IMR-90 (cell line): ENCODE data around the gene TBC1D22B. TPM values are rescaled to one million over a fixed set of nuclear protein-coding genes. Genes with fewer than 3 reads are reported as not detected.

ENCODE experiments used
- ATAC-seq: fragments of 200-7000 bp; cut with Tn5 transposase; 2 replicates; pipeline ENCODE4 v1.9.1; 2020; ENCODE audit warnings: low read depth, mild to moderate bottlenecking, moderate library complexity
- BruUV-seq: library from RNA; stranded (reverse); fragments of 400-500 nt; replicated peaks from 2 replicates; lab custom pipeline; 2021; lab: Mats Ljungman, UMichigan
- CTCF ChIA-PET: fragments of 300-600 bp; formaldehyde crosslinking; extraction: SDS; loops from one replicate; lab custom pipeline; 2021; ENCODE audit warnings: antibody characterized with exemption; lab: Yijun Ruan, JAX
- POLR2A ChIA-PET: fragments of 300-600 bp; sonication (Branson Sonifier 250); formaldehyde crosslinking; loops from one replicate; lab custom pipeline; 2022; ENCODE audit warnings: antibody characterized with exemption; ENCODE audit not compliant: unreplicated experiment; lab: Charles Lee
- DNase-seq: peaks from one replicate; pipeline ENCODE4 v3.0.0; 2013
- H2AFZ ChIP-seq: replicated peaks from 2 replicates; pipeline ENCODE3; 2013; ENCODE audit warnings: low read length, mild to moderate bottlenecking; ENCODE audit not compliant: poor library complexity
- H2AK5ac ChIP-seq: 2 replicates; pipeline ENCODE4 v1.6.1; 2013; ENCODE audit warnings: low read depth, low read length, inconsistent platforms
- H2AK9ac ChIP-seq: replicated peaks from 2 replicates; pipeline ENCODE3; 2013; ENCODE audit warnings: mild to moderate bottlenecking, low read depth, low read length, moderate library complexity; ENCODE audit not compliant: poor library complexity
- H2BK120ac ChIP-seq: 2 replicates; pipeline ENCODE4 v1.6.1; 2013; ENCODE audit warnings: low read depth, low read length, inconsistent platforms
- H2BK15ac ChIP-seq: 3 replicates; pipeline ENCODE4 v1.6.1; 2013; ENCODE audit warnings: low read depth, low read length, inconsistent platforms
- H2BK20ac ChIP-seq: 2 replicates; pipeline ENCODE4 v1.6.1; 2013; ENCODE audit warnings: low read depth, mild to moderate bottlenecking, inconsistent platforms, low read length, moderate library complexity
- H2BK5ac ChIP-seq: 2 replicates; pipeline ENCODE4 v1.6.1; 2013; ENCODE audit warnings: mild to moderate bottlenecking, low read depth, low read length, inconsistent platforms; ENCODE audit not compliant: poor library complexity, severe bottlenecking
- H3K14ac ChIP-seq: replicated peaks from 2 replicates; pipeline ENCODE4 v1.6.1; 2013; ENCODE audit warnings: low read depth, low read length, inconsistent platforms
- H3K18ac ChIP-seq: 2 replicates; pipeline ENCODE4 v1.6.1; 2013; ENCODE audit warnings: low read depth, low read length, control low read depth
- H3K23ac ChIP-seq: 2 replicates; pipeline ENCODE4 v1.6.1; 2013; ENCODE audit warnings: low read depth, low read length, inconsistent platforms
- H3K27ac ChIP-seq: 2 replicates; pipeline ENCODE4 v1.5.1; 2013; ENCODE audit warnings: mild to moderate bottlenecking, control low read depth, low read length; ENCODE audit not compliant: insufficient read depth
- H3K27me3 ChIP-seq: 2 replicates; pipeline ENCODE4 v1.6.1; 2013; ENCODE audit warnings: low read length; ENCODE audit not compliant: control insufficient read depth, insufficient read depth
- H3K36me3 ChIP-seq: 2 replicates; pipeline ENCODE4 v1.6.1; 2013; ENCODE audit warnings: low read length, mixed read lengths; ENCODE audit not compliant: control insufficient read depth, insufficient read depth
- H3K4ac ChIP-seq: 2 replicates; pipeline ENCODE4 v1.6.1; 2013; ENCODE audit warnings: low read depth, low read length, inconsistent platforms
- H3K4me1 ChIP-seq: 2 replicates; pipeline ENCODE4 v1.6.1; 2013; ENCODE audit warnings: low read length, mixed read lengths; ENCODE audit not compliant: control insufficient read depth, insufficient read depth
- H3K4me2 ChIP-seq: 2 replicates; pipeline ENCODE4 v1.6.1; 2013; ENCODE audit warnings: low read depth, mild to moderate bottlenecking, control low read depth, low read length, moderate library complexity
- H3K4me3 ChIP-seq: 2 replicates; pipeline ENCODE4 v1.5.1; 2013; ENCODE audit warnings: low read depth, mild to moderate bottlenecking, control low read depth, low read length, moderate library complexity; ENCODE audit not compliant: insufficient read depth
- H3K56ac ChIP-seq: 2 replicates; pipeline ENCODE4 v1.6.1; 2013; ENCODE audit warnings: low read length, inconsistent platforms; ENCODE audit not compliant: insufficient read depth; ENCODE audit errors: extremely low read depth
- H3K79me1 ChIP-seq, 2 experiments: 2 replicates each; pipeline ENCODE4 v1.6.1; 2013; ENCODE audit warnings: low read length in 2 of 2, inconsistent platforms in 1 of 2, low read depth in 1 of 2
- H3K9ac ChIP-seq: 2 replicates; pipeline ENCODE4 v1.6.1; 2013; ENCODE audit warnings: low read depth, low read length, control low read depth
- H3K9me1 ChIP-seq: 2 replicates; pipeline ENCODE4 v1.6.1; 2013; ENCODE audit warnings: low read length, inconsistent platforms; ENCODE audit not compliant: insufficient read depth
- H3K9me3 ChIP-seq: 2 replicates; pipeline ENCODE4 v1.6.1; 2013; ENCODE audit warnings: low read length; ENCODE audit not compliant: control insufficient read depth, insufficient read depth
- H4K20me1 ChIP-seq: 2 replicates; pipeline ENCODE4 v1.6.1; 2013; ENCODE audit warnings: low read length, inconsistent platforms; ENCODE audit not compliant: insufficient read depth
- H4K5ac ChIP-seq: 2 replicates; pipeline ENCODE4 v1.6.1; 2013; ENCODE audit warnings: mild to moderate bottlenecking, low read depth, low read length, control low read depth
- H4K8ac ChIP-seq, 2 experiments: 2 replicates each; pipeline ENCODE4 v1.6.1; 2013; ENCODE audit warnings: low read depth in 2 of 2, low read length in 2 of 2, control low read depth in 1 of 2, inconsistent platforms in 1 of 2
- H4K91ac ChIP-seq: 2 replicates; pipeline ENCODE4 v1.6.1; 2013; ENCODE audit warnings: low read depth, low read length, inconsistent platforms; ENCODE audit not compliant: insufficient read depth
- BHLHE40 ChIP-seq: fragments of 150-350 bp; IDR thresholded peaks from 2 replicates; pipeline ENCODE4 v1.6.1; 2016; ENCODE audit warnings: mild to moderate bottlenecking, low read depth, low read length
- CEBPB ChIP-seq: IDR thresholded peaks from 2 replicates; pipeline ENCODE4 v1.6.1; 2012; ENCODE audit warnings: low read depth, low read length, improper control_type of control experiment
- CHD1 ChIP-seq: IDR thresholded peaks from 2 replicates; pipeline ENCODE4 v1.6.1; 2012; ENCODE audit warnings: low read depth, low read length, improper control_type of control experiment
- CTCF ChIP-seq: conservative IDR thresholded peaks from 2 replicates; pipeline ENCODE4 v1.5.1; 2012; ENCODE audit warnings: mild to moderate bottlenecking, low read depth, low read length, improper control_type of control experiment
- ELK1 ChIP-seq: fragments of 150-350 bp; IDR thresholded peaks from 2 replicates; pipeline ENCODE4 v1.6.1; 2016; ENCODE audit warnings: low read depth, mild to moderate bottlenecking, low read length, moderate library complexity, borderline replicate concordance
- MAFK ChIP-seq: IDR thresholded peaks from 2 replicates; pipeline ENCODE4 v1.6.1; 2012; ENCODE audit warnings: low read depth, low read length, improper control_type of control experiment
- MXI1 ChIP-seq: IDR thresholded peaks from 2 replicates; pipeline ENCODE4 v1.6.1; 2012; ENCODE audit warnings: low read depth, mild to moderate bottlenecking, low read length, moderate library complexity, borderline replicate concordance
- POLR2A ChIP-seq: IDR thresholded peaks from 2 replicates; pipeline ENCODE4 v1.6.1; 2012; ENCODE audit warnings: mild to moderate bottlenecking, low read depth, low read length
- RCOR1 ChIP-seq: IDR thresholded peaks from 2 replicates; pipeline ENCODE4 v1.6.1; 2012; ENCODE audit warnings: mild to moderate bottlenecking, low read length, improper control_type of control experiment; ENCODE audit not compliant: insufficient replicate concordance
- WGBS, 2 experiments: methylation state at CpG; one replicate each; pipeline versions ENCODE4 v1.1.5 to v1.1.7; 2013; ENCODE audit warnings: missing lambda C conversion rate in 2 of 2; ENCODE audit not compliant: insufficient read length in 1 of 2; ENCODE audit errors: extremely low coverage in 2 of 2; 5-methylcytosine and 5-hydroxymethylcytosine counted together
- dilution Hi-C: fragments of 300-500 bp; cut with HindIII; formaldehyde crosslinking; loops from one replicate; pipeline ENCODE4 v1.14.3; 2018; ENCODE audit warnings: low sequenced_read_pairs; ENCODE audit not compliant: unreplicated experiment
- in situ Hi-C: fragments of 300-500 bp; cut with MboI; formaldehyde crosslinking; loops from 3 replicates; pipeline ENCODE4 v1.14.3; 2019; ENCODE audit warnings: low sequenced_read_pairs, inconsistent platforms, mixed read lengths
- intact Hi-C: fragments of 100-400 bp; cut with micrococcal nuclease; formaldehyde crosslinking; loops from 2 replicates; pipeline ENCODE4 v1.10.0; 2022
- polyA plus RNA-seq, 3 experiments: library from polyadenylated mRNA; depleted of rRNA; stranded (reverse); fragments of >200 nt; gene quantifications; 2 replicates each; pipeline ENCODE4 v1.2.3, GENCODE V29; 2012; ENCODE audit warnings: low replicate concordance in 1 of 3
- total RNA-seq: library from RNA; depleted of rRNA; stranded (reverse); fragments of >200 nt; gene quantifications from 2 replicates; pipeline ENCODE4 v1.2.3, GENCODE V29; 2012
- TF ChIP-seq, protein P1 (sequence below): fragments of 150-350 bp; IDR thresholded peaks from 2 replicates; pipeline ENCODE4 v1.6.1; 2017; ENCODE audit warnings: mild to moderate bottlenecking, antibody characterized with exemption, low read length, low read depth

TBC1D22B gene
- total and polyA plus RNA-seq, 2 of the 4 experiments (the other 2 are of a cell fraction), result 6.6 to 7.5 TPM

GRCh38 chr6:37321516-37322415, 64.2 kb downstream of the TBC1D22B start (continued):
- TF ChIP-seq, protein P1, sequence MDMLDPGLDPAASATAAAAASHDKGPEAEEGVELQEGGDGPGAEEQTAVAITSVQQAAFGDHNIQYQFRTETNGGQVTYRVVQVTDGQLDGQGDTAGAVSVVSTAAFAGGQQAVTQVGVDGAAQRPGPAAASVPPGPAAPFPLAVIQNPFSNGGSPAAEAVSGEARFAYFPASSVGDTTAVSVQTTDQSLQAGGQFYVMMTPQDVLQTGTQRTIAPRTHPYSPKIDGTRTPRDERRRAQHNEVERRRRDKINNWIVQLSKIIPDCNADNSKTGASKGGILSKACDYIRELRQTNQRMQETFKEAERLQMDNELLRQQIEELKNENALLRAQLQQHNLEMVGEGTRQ, result no peak

DNA sequence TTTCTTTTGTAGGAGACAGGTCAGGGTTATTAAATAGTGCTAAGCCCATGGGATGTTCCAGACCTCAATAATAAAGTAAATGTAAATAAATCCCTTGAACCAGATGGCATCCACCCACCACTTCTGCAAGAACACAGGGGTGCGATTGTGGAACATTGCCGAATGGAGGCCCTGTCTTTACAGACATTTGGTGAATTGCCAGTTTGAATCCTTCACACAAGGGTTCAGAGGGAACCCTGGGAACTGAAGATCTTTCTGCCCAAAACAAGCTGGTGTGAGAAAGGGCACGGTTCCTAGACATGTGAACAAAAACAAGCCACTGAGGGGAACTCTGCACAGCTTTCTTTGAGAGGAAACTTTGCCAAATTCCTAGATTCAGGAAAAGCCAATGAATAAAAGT, 66.0 kb downstream of the TBC1D22B start:
- H3K9me3 ChIP-seq, result no peaks in the 10 kb centered on the region
- H4K8ac ChIP-seq, result no peak overlapping the region
- no peak overlapping the region for H2BK5ac ChIP-seq
- H3K4ac ChIP-seq, result 0 out of 2 replicates have a peak overlapping the region, but pooled peaks have one; percentile 4
- H3K4me1 ChIP-seq, result peaks cover 3% of the 10 kb centered on the region
- no peak overlapping the region for H3K14ac ChIP-seq
- no peak overlapping the region for H2BK15ac ChIP-seq
- H3K79me1 ChIP-seq, result no peaks in the 10 kb centered on the region
- ChIA-PET POLR2A (interaction anchor here (0.7 kb wide), 1 partner anchor 1021 kb away, joined by 4 read pairs; no protein-coding TSS in a partner anchor), CTCF (interaction anchor here (0.6 to 1.2 kb wide), 3 partner anchors 9 to 34 kb away, joined by 3 read pairs; no protein-coding TSS in a partner anchor)
- H4K20me1 ChIP-seq, result peaks cover 4% of the 10 kb centered on the region; the same call in 1 of the 2 replicates
- ATAC-seq (peak; percentile 8; the same call in 1 of the 2 replicates), DNase-seq (peak; percentile 48)
- dilution Hi-C loops (no loop called here), in situ Hi-C loops (no loop called here), intact Hi-C loops (no loop called here)
- no peak overlapping the region for H2BK120ac ChIP-seq
- peaks cover 12% of the 10 kb centered on the region for H3K9me1 ChIP-seq
- no peak overlapping the region for H2BK20ac ChIP-seq
- H3K56ac ChIP-seq, result no peak overlapping the region
- H4K91ac ChIP-seq, result no peak overlapping the region
- H3K18ac ChIP-seq, result no peak overlapping the region
- no peak overlapping the region for H3K9ac ChIP-seq
- no peaks in the 10 kb centered on the region for H3K27me3 ChIP-seq
- peaks cover 18% of the 10 kb centered on the region for H3K36me3 ChIP-seq
- H2AFZ ChIP-seq, result no peak overlapping the region
- WGBS, 2 experiments, result no CpG with 5 or more reads among the region's 3 CpGs
- no peak overlapping the region for H3K23ac ChIP-seq
- H2AK5ac ChIP-seq, result no peak overlapping the region
- H2AK9ac ChIP-seq, result no peak overlapping the region
- H3K27ac ChIP-seq, result no peak overlapping the region
- BruUV-seq, result no TSS peak
- no peak overlapping the region for H3K4me3 ChIP-seq
- no peak overlapping the region for H4K5ac ChIP-seq
- H3K4me2 ChIP-seq, result no peak overlapping the region
- TF ChIP-seq CTCF (no peak), ELK1 (no peak), MAFK (no peak), MXI1 (no peak), CEBPB (no peak), RCOR1 (no peak), POLR2A (no peak), CHD1 (no peak), BHLHE40 (no peak)
- TF ChIP-seq, protein P1, result no peak
